ENCODE data around the gene CLDN16.

DNA sequence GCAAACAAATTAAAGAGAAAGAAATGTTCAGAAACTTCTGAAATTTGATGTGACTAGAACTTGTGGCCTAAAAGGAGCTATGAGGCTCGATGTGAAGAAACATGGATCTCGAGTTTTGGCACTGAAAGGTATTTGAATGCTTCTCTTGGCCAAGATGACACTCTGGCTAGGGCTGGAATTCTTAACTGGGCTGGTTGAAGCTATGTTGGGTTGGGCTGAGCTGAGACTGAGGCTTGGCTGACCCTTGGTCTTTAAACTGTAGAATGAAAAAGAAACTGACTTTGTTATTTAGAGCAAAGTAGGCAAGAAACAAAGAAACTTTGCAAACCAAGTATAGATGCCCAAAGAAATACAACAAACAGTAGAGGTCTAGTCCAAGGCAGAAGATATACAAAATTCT, 28.1 kb upstream of the CLDN16 start:
- TF ChIP-seq, protein P1, sequence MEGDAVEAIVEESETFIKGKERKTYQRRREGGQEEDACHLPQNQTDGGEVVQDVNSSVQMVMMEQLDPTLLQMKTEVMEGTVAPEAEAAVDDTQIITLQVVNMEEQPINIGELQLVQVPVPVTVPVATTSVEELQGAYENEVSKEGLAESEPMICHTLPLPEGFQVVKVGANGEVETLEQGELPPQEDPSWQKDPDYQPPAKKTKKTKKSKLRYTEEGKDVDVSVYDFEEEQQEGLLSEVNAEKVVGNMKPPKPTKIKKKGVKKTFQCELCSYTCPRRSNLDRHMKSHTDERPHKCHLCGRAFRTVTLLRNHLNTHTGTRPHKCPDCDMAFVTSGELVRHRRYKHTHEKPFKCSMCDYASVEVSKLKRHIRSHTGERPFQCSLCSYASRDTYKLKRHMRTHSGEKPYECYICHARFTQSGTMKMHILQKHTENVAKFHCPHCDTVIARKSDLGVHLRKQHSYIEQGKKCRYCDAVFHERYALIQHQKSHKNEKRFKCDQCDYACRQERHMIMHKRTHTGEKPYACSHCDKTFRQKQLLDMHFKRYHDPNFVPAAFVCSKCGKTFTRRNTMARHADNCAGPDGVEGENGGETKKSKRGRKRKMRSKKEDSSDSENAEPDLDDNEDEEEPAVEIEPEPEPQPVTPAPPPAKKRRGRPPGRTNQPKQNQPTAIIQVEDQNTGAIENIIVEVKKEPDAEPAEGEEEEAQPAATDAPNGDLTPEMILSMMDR (IDR thresholded peaks at IDR 0.05): no peak
- no peak for TF ChIP-seq EZH2 (IDR thresholded peaks at IDR 0.05; ENCODE audit: borderline replicate concordance, insufficient read depth, low read depth, low read length, poor library complexity, severe bottlenecking)

Data from B cell (primary cell).